GM13977 (cell line): Measurements from ENCODE around the gene GAB1.

Source experiments
- DNase-seq: peaks from one replicate; pipeline ENCODE4 v3.0.0; 2012; ENCODE audit warnings: low spot score
- CTCF ChIP-seq: IDR thresholded peaks from 2 replicates; pipeline ENCODE4 v1.5.1; 2012; ENCODE audit warnings: mild to moderate bottlenecking, control low read depth; ENCODE audit not compliant: insufficient read depth; ENCODE audit errors: extremely low read depth, missing control alignments
- in situ Hi-C: fragments of 300-500 bp; cut with MboI; formaldehyde crosslinking; loops from one replicate; pipeline ENCODE4 v1.12.0; 2022; ENCODE audit warnings: low sequenced_read_pairs, low pct_unique_long_range_greater_than_20kb, mixed read lengths, inconsistent platforms; ENCODE audit not compliant: unreplicated experiment

GAB1 gene

GRCh38 chr4:143329985-143330384, 6.7 kb upstream of the GAB1 start:
- no peak for DNase-seq
- in situ Hi-C loops: no loop called here
- no peak for TF ChIP-seq CTCF

GRCh38 chr4:143335979-143336780, 496 bp upstream of the GAB1 start:
- peak; percentile 66 for DNase-seq
- TF ChIP-seq CTCF: no peak
- in situ Hi-C loops: no loop called here

- no peak for DNase-seq
- TF ChIP-seq CTCF: no peak
Observed at GRCh38 chr4:143337600-143338287, 1.1 kb downstream of the GAB1 start.

GRCh38 chr4:143338313-143338712, 1.6 kb downstream of the GAB1 start:
- in situ Hi-C loops: no loop called here
- DNase-seq: no peak
- no peak for TF ChIP-seq CTCF

More at GRCh38 chr4:143337600-143338287, 1.1 kb downstream of the GAB1 start:
- in situ Hi-C loops: no loop called here

- in situ Hi-C loops: no loop called here
- TF ChIP-seq CTCF: no peak
- no peak for DNase-seq
Observed at GRCh38 chr4:143339497-143339896, 2.8 kb downstream of the GAB1 start.

GRCh38 chr4:143341186-143341755, 4.6 kb downstream of the GAB1 start:
- in situ Hi-C loops: no loop called here
- no peak for TF ChIP-seq CTCF
- DNase-seq: no peak
